Endothelial cell of umbilical vein (primary cell): ENCODE data around the gene GLT8D1. TPM values are rescaled to one million over a fixed set of nuclear protein-coding genes. Genes with fewer than 3 reads are reported as not detected.

ENCODE experiments used
- BruUV-seq: library from RNA; stranded (reverse); fragments of 400-500 nt; replicated peaks from 2 replicates; lab custom pipeline; 2021; lab: Mats Ljungman, UMichigan
- CTCF ChIA-PET: fragments of 300-600, 350-600 bp; sonication (Branson Sonifier 250); formaldehyde crosslinking; loops from one replicate; lab custom pipeline; 2021; ENCODE audit warnings: antibody characterized with exemption, inconsistent platforms; lab: Charles Lee
- POLR2A ChIA-PET: fragments of 300-600, 350-600 bp; sonication (Branson Sonifier 250); formaldehyde crosslinking; loops from one replicate; lab custom pipeline; 2021; ENCODE audit warnings: antibody characterized with exemption, inconsistent platforms; lab: Charles Lee
- DNase-seq: peaks from one replicate; pipeline ENCODE4 v3.0.0-alpha.2; 2011; ENCODE audit warnings: low read depth, low spot score
- FAIRE-seq: peaks from 2 replicates; lab custom pipeline; 2011; peaks lifted over from hg19 to GRCh38; lab: Jason Lieb, UNC
- H2AFZ ChIP-seq: 2 replicates; pipeline ENCODE4 v1.6.0; 2012; ENCODE audit warnings: low read depth, low read length, control low read depth, inconsistent platforms
- H3K27ac ChIP-seq: 2 replicates; pipeline ENCODE4 v1.5.1; 2011; ENCODE audit warnings: low read depth, mild to moderate bottlenecking, control low read depth, low read length, moderate library complexity; ENCODE audit not compliant: insufficient read depth
- H3K27me3 ChIP-seq, 2 experiments: 2 replicates each; pipeline versions ENCODE4 v1.6.0 to v1.6.1; 2011; ENCODE audit warnings: low read length in 2 of 2, mixed read lengths in 1 of 2; ENCODE audit not compliant: control insufficient read depth in 2 of 2, insufficient read depth in 2 of 2
- H3K36me3 ChIP-seq, 2 experiments: 2 replicates in 1 of 2; 3 replicates in 1 of 2; pipeline ENCODE4 v1.5.1; 2011; ENCODE audit warnings: low read length in 2 of 2, mild to moderate bottlenecking in 1 of 2, moderate library complexity in 1 of 2; ENCODE audit not compliant: control insufficient read depth in 2 of 2, insufficient read depth in 2 of 2; ENCODE audit errors: extremely low read depth in 1 of 2
- H3K4me1 ChIP-seq: 3 replicates; pipeline ENCODE4 v1.5.1; 2011; ENCODE audit warnings: mild to moderate bottlenecking, low read length; ENCODE audit not compliant: control insufficient read depth, insufficient read depth; ENCODE audit errors: extremely low read depth
- H3K4me2 ChIP-seq: 2 replicates; pipeline ENCODE4 v1.6.1; 2011; ENCODE audit warnings: low read length, control low read depth, mixed read lengths; ENCODE audit not compliant: insufficient read depth
- H3K4me3 ChIP-seq, 3 experiments: fragments of 200-600 bp in 1 of 3; sonication (generic), shearing (Covaris generic) in 1 of 3; replicated peaks in 1 of 3; 2 replicates each; pipeline ENCODE4 v1.5.1; 2011 to 2016; ENCODE audit warnings: control low read depth in 3 of 3, low read length in 3 of 3, mild to moderate bottlenecking in 2 of 3, inconsistent platforms in 1 of 3, low read depth in 1 of 3, moderate library complexity in 1 of 3; ENCODE audit not compliant: insufficient read depth in 1 of 3
- H3K79me2 ChIP-seq: 2 replicates; pipeline ENCODE4 v1.6.0; 2012; ENCODE audit warnings: low read length, inconsistent platforms; ENCODE audit not compliant: control insufficient read depth, insufficient read depth
- H3K9ac ChIP-seq: replicated peaks from 2 replicates; pipeline ENCODE3; 2011; ENCODE audit warnings: low read length, control low read depth; ENCODE audit not compliant: insufficient read depth; ENCODE audit errors: extremely low read depth
- H3K9me1 ChIP-seq: replicated peaks from 3 replicates; pipeline ENCODE4 v1.6.0; 2011; ENCODE audit warnings: mild to moderate bottlenecking, low read length; ENCODE audit not compliant: control insufficient read depth, insufficient read depth; ENCODE audit errors: extremely low read depth
- H3K9me3 ChIP-seq: replicated peaks from 2 replicates; pipeline ENCODE4 v1.5.1; 2012; ENCODE audit warnings: low read length, inconsistent platforms; ENCODE audit not compliant: control insufficient read depth, insufficient read depth
- H4K20me1 ChIP-seq: replicated peaks from 2 replicates; pipeline ENCODE3; 2011; ENCODE audit warnings: mild to moderate bottlenecking, low read length; ENCODE audit not compliant: control insufficient read depth, insufficient read depth; ENCODE audit errors: extremely low read depth
- CTCF ChIP-seq, 2 donors: IDR thresholded peaks; 1 replicate in 1 of 2; 2 replicates in 1 of 2; pipeline ENCODE4 v1.5.1; 2011; ENCODE audit warnings: low read length in 2 of 2, mild to moderate bottlenecking in 2 of 2, moderate library complexity in 2 of 2, control low read depth in 1 of 2, inconsistent platforms in 1 of 2, low read depth in 1 of 2; ENCODE audit not compliant: insufficient read depth in 1 of 2; ENCODE audit errors: extremely low read depth in 1 of 2
- FOS ChIP-seq: IDR thresholded peaks from 2 replicates; pipeline ENCODE4 v1.6.1; 2011; ENCODE audit warnings: mild to moderate bottlenecking, low read length, moderate library complexity, borderline replicate concordance; ENCODE audit not compliant: insufficient read depth
- GATA2 ChIP-seq: IDR thresholded peaks from 2 replicates; pipeline ENCODE4 v1.7.0; 2011; ENCODE audit warnings: low read depth, mild to moderate bottlenecking, moderate library complexity, mixed read lengths, low read length; ENCODE audit not compliant: insufficient read length, insufficient read depth
- JUN ChIP-seq: IDR thresholded peaks from 2 replicates; pipeline ENCODE4 v1.6.1; 2011; ENCODE audit warnings: borderline replicate concordance, low read depth; ENCODE audit not compliant: insufficient read length, insufficient read depth
- MAX ChIP-seq: IDR thresholded peaks from 2 replicates; pipeline ENCODE4 v1.6.1; 2011; ENCODE audit not compliant: insufficient read depth, insufficient read length
- MYC ChIP-seq: IDR thresholded peaks from one replicate; pipeline ENCODE4 v1.6.1; 2011; ENCODE audit warnings: mild to moderate bottlenecking, low read depth, low read length
- POLR2AphosphoS5 ChIP-seq: IDR thresholded peaks from 2 replicates; pipeline ENCODE4 v1.6.1; 2012; ENCODE audit warnings: low read depth, mild to moderate bottlenecking, control low read depth, low read length, moderate library complexity; ENCODE audit not compliant: insufficient read depth
- dilution Hi-C: fragments of 300-500 bp; cut with MboI; formaldehyde crosslinking; loops from one replicate; pipeline ENCODE4 v1.15.0; 2019; ENCODE audit warnings: low sequenced_read_pairs; ENCODE audit not compliant: extremely low pct_ligation_motif_present
- intact Hi-C: fragments of 100-400 bp; cut with micrococcal nuclease; formaldehyde crosslinking; loops from one replicate; pipeline ENCODE4 v1.10.0; 2022
- polyA plus RNA-seq, 4 experiments: library from polyadenylated mRNA; depleted of rRNA in 3 of 4; stranded (reverse) in 3 of 4; unstranded in 1 of 4; fragments of >200 nt; gene quantifications; 2 replicates each; pipeline versions ENCODE4 v1.2.1 to v1.2.3, GENCODE V29; 2011 to 2012; ENCODE audit warnings: missing spikeins in 1 of 4
- total RNA-seq: library from RNA; stranded (reverse); gene quantifications from 2 replicates; pipeline ENCODE4 v1.2.3, GENCODE V29; 2021

The GLT8D1 gene
- total and polyA plus RNA-seq, 2 donors (not counting 3 experiments of a cell fraction or from before 2014, with no cell fraction given): 63.7 to 73.5 TPM

GRCh38 chr3:52679199-52679538, 26.4 kb downstream of the GLT8D1 start:
- dilution Hi-C loops: no loop called here
- intact Hi-C loops: no loop called here
- POLR2A ChIA-PET: no interaction called here
- BruUV-seq: no TSS peak
- TF ChIP-seq FOS: no peak
- no peak for TF ChIP-seq MAX
- TF ChIP-seq GATA2: no peak
- TF ChIP-seq JUN: no peak
- TF ChIP-seq CTCF (IDR thresholded peaks at IDR 0.05; ENCODE audit: extremely low read depth in 1 of 2, insufficient read depth in 1 of 2, low read depth in 1 of 2, low read length in 2 of 2): no peak
- TF ChIP-seq POLR2AphosphoS5: no peak
- TF ChIP-seq MYC: no peak
- Histone ChIP-seq H3K4me3 (no peak overlapping the region), H3K27me3 (no peaks in the 10 kb centered on the region), H3K9me3 (no peaks in the 10 kb centered on the region), H3K27ac (no peak overlapping the region), H3K79me2 (peaks cover 55% of the 10 kb centered on the region), H2AFZ (no peak overlapping the region), H3K9me1 (no peaks in the 10 kb centered on the region), H3K4me1 (peaks cover under 1% of the 10 kb centered on the region), H4K20me1 (peaks cover 2% of the 10 kb centered on the region), H3K36me3 (peaks cover 17 to 23% of the 10 kb centered on the region in 2 experiments), H3K9ac (no peak overlapping the region), H3K4me2 (no peak overlapping the region)
- no peak for FAIRE-seq
- CTCF ChIA-PET: interaction anchor here (0.8 kb wide), 1 partner anchor 12 kb away, joined by 3 read pairs; no protein-coding TSS in a partner anchor
- no peak for DNase-seq
